Esophagus muscularis mucosa (tissue), 2 donors: ENCODE measurements around the gene DUS1L.

Experiments
- EP300 ChIP-seq: sonication (generic); formaldehyde crosslinking; IDR thresholded peaks from one replicate; pipeline ENCODE4 v1.6.1; 2017; ENCODE audit warnings: antibody characterized with exemption
- POLR2A ChIP-seq: fragments of 450-650 bp; IDR thresholded peaks from one replicate; pipeline ENCODE4 v1.6.1; 2017; ENCODE audit warnings: antibody characterized with exemption, moderate library complexity, mild to moderate bottlenecking, low read depth

DNA sequence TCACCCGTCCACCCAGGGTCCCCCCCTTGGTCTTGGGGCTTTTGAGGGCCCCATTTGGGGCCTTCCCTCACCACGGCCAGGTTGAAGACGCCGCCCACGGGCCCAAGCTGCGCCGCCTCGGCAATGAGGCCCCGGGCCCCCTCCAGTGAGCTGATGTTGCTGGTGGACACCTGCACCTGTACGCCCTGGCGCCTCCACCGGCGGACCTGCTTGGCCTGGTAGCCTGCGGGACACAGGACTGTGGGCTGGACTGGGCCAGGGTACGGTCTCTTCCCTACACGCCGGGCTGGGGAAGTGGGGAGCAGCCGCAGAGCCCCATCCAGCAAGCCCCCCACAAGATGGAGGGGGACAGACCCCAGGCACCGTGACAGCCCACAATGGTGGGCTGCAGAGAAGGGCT is 16.9 kb upstream of the DUS1L start:
- TF ChIP-seq EP300 (no peak), POLR2A (no peak)
